Kidney (tissue), 14 donors: ENCODE measurements around the gene CA12. TPM values are rescaled to one million over a fixed set of nuclear protein-coding genes. Genes with fewer than 3 reads are reported as not detected.

Source experiments
- DNase-seq, 5 donors: peaks; one replicate each; pipeline ENCODE4 v3.0.0-alpha.2; 2013 to 2020
- FAIRE-seq: peaks from 2 replicates; lab custom pipeline; 2012; peaks lifted over from hg19 to GRCh38; lab: Jason Lieb, UNC
- H3K27ac ChIP-seq, 2 donors: one replicate each; pipeline ENCODE4 v1.7.0; 2013; ENCODE audit warnings: low read depth in 2 of 2, low read length in 2 of 2, inconsistent platforms in 1 of 2
- H3K27me3 ChIP-seq: one replicate; pipeline ENCODE4 v1.7.1; 2013; ENCODE audit warnings: low read length, inconsistent platforms; ENCODE audit not compliant: control insufficient read depth, insufficient read depth
- H3K36me3 ChIP-seq, 3 donors: one replicate each; pipeline versions ENCODE4 v1.7.0 to v1.7.1; 2013; ENCODE audit warnings: low read length in 3 of 3, control low read depth in 1 of 3, inconsistent platforms in 1 of 3; ENCODE audit not compliant: insufficient read depth in 3 of 3, control insufficient read depth in 2 of 3
- H3K4me1 ChIP-seq, 3 donors: one replicate each; pipeline versions ENCODE4 v1.7.0 to v1.7.1; 2013; ENCODE audit warnings: low read length in 3 of 3, inconsistent platforms in 1 of 3, low read depth in 1 of 3; ENCODE audit not compliant: control insufficient read depth in 2 of 3, insufficient read depth in 2 of 3
- H3K4me3 ChIP-seq, 3 donors: one replicate each; pipeline versions ENCODE4 v1.7.0 to v1.8.1; 2013; ENCODE audit warnings: low read length in 3 of 3, control low read depth in 1 of 3, inconsistent platforms in 1 of 3
- H3K9ac ChIP-seq, 3 donors: one replicate each; pipeline versions ENCODE4 v1.7.0 to v1.7.1; 2013; ENCODE audit warnings: low read length in 3 of 3, control low read depth in 1 of 3, inconsistent platforms in 1 of 3
- H3K9me3 ChIP-seq, 3 donors: one replicate each; pipeline versions ENCODE4 v1.7.0 to v1.7.1; 2013; ENCODE audit warnings: low read length in 3 of 3, control low read depth in 1 of 3, inconsistent platforms in 1 of 3; ENCODE audit not compliant: control insufficient read depth in 2 of 3, insufficient read depth in 1 of 3
- intact Hi-C: fragments of 100-400 bp; cut with DNase I; formaldehyde crosslinking; loops from one replicate; pipeline ENCODE4 v1.11.1; 2022
- polyA plus RNA-seq: library from polyadenylated mRNA; stranded (reverse); fragments of 350-450 nt; fragmentation: Illumina TruSeq; extraction: RNeasy Lipid Tissue Mini Kit (QIAGEN cat#74804); gene quantifications from one replicate; pipeline ENCODE4 v1.2.3, GENCODE V29; 2014; ENCODE audit warnings: low read depth, low replicate concordance; ENCODE audit not compliant: insufficient read depth
- total RNA-seq: library from RNA; stranded (reverse); fragmentation: NEBNext Ultra II Directional; extraction: Animal tissue kit (Norgen Biotek cat#: 25700); gene quantifications from one replicate; pipeline ENCODE4 v1.2.1, GENCODE V29; 2021
- TF ChIP-seq, protein P1 (sequence below): IDR thresholded peaks from 3 replicates; pipeline ENCODE4 v1.5.1; 2012; ENCODE audit warnings: mild to moderate bottlenecking, moderate library complexity, borderline replicate concordance; ENCODE audit not compliant: insufficient read depth; ENCODE audit errors: extremely low read depth
- donor health status: control.
- donor health status: control.
- donor health status: control.
- donor health status: control.
- donor health status: control.
- donor health status: DM: yes; HTN: yes; CAD: no.
- donor health status: Normal renal cell carcinoma (clear cell type).

CA12 gene
- total and polyA plus RNA-seq, 2 donors from 2014 or later: 237 to 242 TPM

DNA sequence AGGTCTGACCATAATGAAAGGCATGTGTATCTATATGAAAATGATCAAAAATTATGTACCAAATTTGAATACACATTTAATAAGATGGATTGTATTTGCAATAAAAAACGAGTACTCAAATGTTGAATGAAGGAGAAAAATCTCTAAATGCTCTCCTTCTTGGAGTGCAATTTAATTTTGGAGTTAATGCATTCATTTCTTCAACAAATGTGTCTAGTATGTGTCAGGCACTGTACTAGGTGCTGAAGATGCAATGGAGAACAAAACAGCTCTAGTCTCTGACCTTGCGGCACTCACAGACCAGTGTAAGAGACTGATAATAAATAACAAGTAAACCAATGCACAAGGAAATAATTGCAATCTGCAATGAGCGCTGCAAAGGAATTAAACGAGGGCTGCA is 28.8 kb downstream of the CA12 start:
- H3K36me3 ChIP-seq: peaks cover 0 to 11% (median 0%) of the 10 kb centered on the region in 3 donors
- H3K9me3 ChIP-seq: no peaks in the 10 kb centered on the region
- peaks cover 0 to 47% (median 36%) of the 10 kb centered on the region in 3 donors for H3K4me1 ChIP-seq
- FAIRE-seq (no peak), DNase-seq (no peak)
- H3K27ac ChIP-seq: peak overlapping the region; percentile 30 to 73
- intact Hi-C loops: no loop called here
- H3K4me3 ChIP-seq: no peak overlapping the region
- H3K9ac ChIP-seq: peak overlapping the region in 1 of 3 donors; percentile 4
- TF ChIP-seq, protein P1, sequence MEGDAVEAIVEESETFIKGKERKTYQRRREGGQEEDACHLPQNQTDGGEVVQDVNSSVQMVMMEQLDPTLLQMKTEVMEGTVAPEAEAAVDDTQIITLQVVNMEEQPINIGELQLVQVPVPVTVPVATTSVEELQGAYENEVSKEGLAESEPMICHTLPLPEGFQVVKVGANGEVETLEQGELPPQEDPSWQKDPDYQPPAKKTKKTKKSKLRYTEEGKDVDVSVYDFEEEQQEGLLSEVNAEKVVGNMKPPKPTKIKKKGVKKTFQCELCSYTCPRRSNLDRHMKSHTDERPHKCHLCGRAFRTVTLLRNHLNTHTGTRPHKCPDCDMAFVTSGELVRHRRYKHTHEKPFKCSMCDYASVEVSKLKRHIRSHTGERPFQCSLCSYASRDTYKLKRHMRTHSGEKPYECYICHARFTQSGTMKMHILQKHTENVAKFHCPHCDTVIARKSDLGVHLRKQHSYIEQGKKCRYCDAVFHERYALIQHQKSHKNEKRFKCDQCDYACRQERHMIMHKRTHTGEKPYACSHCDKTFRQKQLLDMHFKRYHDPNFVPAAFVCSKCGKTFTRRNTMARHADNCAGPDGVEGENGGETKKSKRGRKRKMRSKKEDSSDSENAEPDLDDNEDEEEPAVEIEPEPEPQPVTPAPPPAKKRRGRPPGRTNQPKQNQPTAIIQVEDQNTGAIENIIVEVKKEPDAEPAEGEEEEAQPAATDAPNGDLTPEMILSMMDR: no peak
- no peaks in the 10 kb centered on the region for H3K27me3 ChIP-seq

DNA sequence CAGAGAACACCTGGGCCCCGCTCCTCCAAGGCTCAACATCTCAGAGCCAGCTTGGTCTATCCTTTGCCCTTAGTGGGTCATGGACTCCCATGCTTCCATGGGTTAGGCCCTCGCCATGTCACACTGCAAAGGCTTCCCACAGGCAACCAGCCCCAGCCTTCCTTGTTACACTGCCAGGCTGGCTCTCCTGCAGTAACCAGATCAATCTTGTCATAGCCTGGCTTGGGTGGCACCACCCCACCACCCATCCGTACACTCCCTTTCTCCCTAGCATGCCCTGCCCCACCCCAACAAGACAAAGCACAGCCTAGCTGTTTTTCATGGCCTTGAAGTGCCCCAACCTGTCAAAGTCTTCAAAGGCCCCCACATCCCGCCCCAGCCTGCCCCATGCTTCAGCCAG is 30.5 kb downstream of the CA12 start:
- no peak overlapping the region for H3K9ac ChIP-seq
- peak overlapping the region; percentile 59 to 74 for H3K27ac ChIP-seq
- no peak overlapping the region for H3K4me3 ChIP-seq
- no peak for FAIRE-seq
- TF ChIP-seq, protein P1: no peak
- peaks cover 0 to 52% (median 43%) of the 10 kb centered on the region in 3 donors for H3K4me1 ChIP-seq
- peaks cover 0 to 11% (median 0%) of the 10 kb centered on the region in 3 donors for H3K36me3 ChIP-seq
- no peaks in the 10 kb centered on the region for H3K9me3 ChIP-seq
- intact Hi-C loops: no loop called here
- DNase-seq: no peak
- no peaks in the 10 kb centered on the region for H3K27me3 ChIP-seq

DNA sequence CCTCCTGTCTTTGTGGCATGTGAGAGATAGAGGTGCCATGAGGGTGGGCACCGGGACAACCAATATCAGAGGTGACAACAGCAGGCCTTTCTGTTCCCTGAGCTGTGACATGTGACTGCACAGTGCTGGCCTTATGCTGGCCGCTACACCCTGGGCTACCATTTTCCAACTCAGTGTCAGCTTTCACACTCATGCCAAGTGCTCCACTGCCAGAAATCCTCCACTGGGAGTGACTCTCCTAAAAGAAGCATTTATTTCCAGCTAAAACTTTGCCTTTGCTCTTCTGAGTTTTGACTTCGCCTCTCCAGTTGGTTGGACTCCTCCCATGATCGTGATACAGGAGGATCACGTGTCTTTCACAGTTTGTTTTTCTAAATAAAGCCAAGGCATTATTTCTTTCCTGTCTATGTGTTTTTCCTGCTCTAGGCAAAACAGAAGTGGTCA is 31.4 kb downstream of the CA12 start:
- FAIRE-seq: no peak
- H3K27me3 ChIP-seq: no peaks in the 10 kb centered on the region
- no peak overlapping the region for H3K9ac ChIP-seq
- H3K9me3 ChIP-seq: no peaks in the 10 kb centered on the region
- H3K36me3 ChIP-seq: peaks cover 0 to 10% (median 1%) of the 10 kb centered on the region in 3 donors
- peak in 1 of 5 donors; percentile 55 for DNase-seq
- peaks cover 0 to 46% (median 46%) of the 10 kb centered on the region in 3 donors for H3K4me1 ChIP-seq
- intact Hi-C loops: no loop called here
- H3K27ac ChIP-seq: peak overlapping the region; percentile 59 to 74
- TF ChIP-seq, protein P1: no peak
- no peak overlapping the region for H3K4me3 ChIP-seq

DNA sequence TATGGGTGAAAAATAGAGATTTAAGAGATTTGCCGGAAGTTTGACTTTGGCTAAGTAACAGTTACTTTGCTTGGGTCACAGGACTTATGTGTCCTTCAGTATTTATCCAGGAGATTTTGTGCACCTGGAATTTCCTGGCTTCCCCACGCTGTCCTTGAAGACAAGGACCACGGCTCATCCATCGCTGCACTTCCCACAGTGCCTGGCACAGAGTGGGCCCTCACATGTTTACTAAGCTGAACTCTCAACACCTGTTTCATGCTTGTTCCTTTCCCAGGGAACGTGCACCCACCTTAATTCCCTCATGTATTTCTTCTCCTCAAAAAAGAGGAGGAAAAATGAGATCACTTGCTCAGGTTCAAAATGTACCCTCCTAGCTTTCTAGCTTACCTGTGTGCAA is 32.0 kb downstream of the CA12 start:
- H3K4me1 ChIP-seq: peaks cover 0 to 47% (median 45%) of the 10 kb centered on the region in 3 donors

More for the DNA sequence above, 32.0 kb downstream of the CA12 start:
- DNase-seq (no peak), FAIRE-seq (no peak)
- Histone ChIP-seq H3K4me3 (no peak overlapping the region), H3K9me3 (no peaks in the 10 kb centered on the region), H3K36me3 (peaks cover 0 to 16% (median 4%) of the 10 kb centered on the region in 3 donors), H3K9ac (no peak overlapping the region), H3K27ac (peak overlapping the region; percentile 54 to 59), H3K27me3 (no peaks in the 10 kb centered on the region)
- intact Hi-C loops: no loop called here
- TF ChIP-seq, protein P1: no peak
